NAMALWA (cell line): ENCODE results near the gene NUMB.

Experiments
- DNase-seq: peaks from one replicate; pipeline ENCODE4 v3.0.0-alpha.2; 2015; ENCODE audit warnings: low spot score

The NUMB gene

GRCh38 chr14:73261075-73261474 is 197.3 kb downstream of the NUMB start:
- no peak for DNase-seq

- DNase-seq, result no peak
Measured at GRCh38 chr14:73260574-73260973, 197.8 kb downstream of the NUMB start.

- no peak for DNase-seq
Measured at GRCh38 chr14:73259837-73260236, 198.5 kb downstream of the NUMB start.

GRCh38 chr14:73258845-73259611 is 199.3 kb downstream of the NUMB start:
- no peak for DNase-seq

- DNase-seq, result no peak
Measured at GRCh38 chr14:73258076-73258475, 200.3 kb downstream of the NUMB start.

GRCh38 chr14:73255693-73256225 is 202.6 kb downstream of the NUMB start:
- no peak for DNase-seq

- DNase-seq, result no peak
Measured at GRCh38 chr14:73255005-73255400, 203.3 kb downstream of the NUMB start.

- no peak for DNase-seq
Measured at GRCh38 chr14:73254247-73255004, 203.9 kb downstream of the NUMB start.

GRCh38 chr14:73253721-73254120 is 204.6 kb downstream of the NUMB start:
- DNase-seq, result no peak

- DNase-seq, result no peak
Measured at GRCh38 chr14:73253323-73253610, 205.1 kb downstream of the NUMB start.

- no peak for DNase-seq
Measured at GRCh38 chr14:73252491-73253322, 205.6 kb downstream of the NUMB start.

- no peak for DNase-seq
Measured at GRCh38 chr14:73251516-73252215, 206.7 kb downstream of the NUMB start.

- DNase-seq, result no peak
Measured at GRCh38 chr14:73250781-73251500, 207.4 kb downstream of the NUMB start.

GRCh38 chr14:73250317-73250713 is 208.0 kb downstream of the NUMB start:
- DNase-seq, result no peak

GRCh38 chr14:73249564-73250316 is 208.6 kb downstream of the NUMB start:
- DNase-seq, result no peak

GRCh38 chr14:73249108-73249507 is 209.2 kb downstream of the NUMB start:
- no peak for DNase-seq

- DNase-seq, result peak; percentile 46
Measured at GRCh38 chr14:73248108-73248868, 210.1 kb downstream of the NUMB start.

- DNase-seq, result no peak
Measured at GRCh38 chr14:73246387-73247150, 211.8 kb downstream of the NUMB start.
